Measurements from ENCODE around the gene B9D1. TPM values are rescaled to one million over a fixed set of nuclear protein-coding genes. Genes with fewer than 3 reads are reported as not detected.

Gene B9D1
- total RNA-seq, 2 experiments from 2014 or later = 21.1 to 38.1 TPM

DNA sequence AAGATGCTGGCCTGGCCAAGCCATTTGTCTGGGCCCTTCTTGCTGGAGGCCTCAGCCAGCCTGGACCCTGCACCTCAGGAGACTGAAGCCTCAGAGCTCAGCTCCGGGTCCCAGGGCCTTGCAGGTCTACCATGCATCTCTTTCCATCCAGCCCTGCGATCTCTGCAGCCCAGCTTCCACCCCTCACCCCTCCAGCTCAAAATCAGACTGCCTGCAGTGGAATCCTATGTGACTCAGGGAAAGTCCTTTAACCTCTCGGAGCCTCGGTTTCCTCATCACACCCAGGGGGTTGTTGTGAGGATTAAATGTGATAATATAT is 2.9 kb upstream of the B9D1 start:
- H2AFZ ChIP-seq (ENCODE audit: low read length) = no peak overlapping the region
- no peaks in the 10 kb centered on the region for H3K9me2 ChIP-seq (ENCODE audit: insufficient read depth, low read length)
- no peak for DNase-seq (ENCODE audit: low spot score)
- no peak overlapping the region for H3K4me2 ChIP-seq (ENCODE audit: low read length)
- H4K20me1 ChIP-seq (ENCODE audit: insufficient read depth, low read length) = no peaks in the 10 kb centered on the region
- BruUV-seq (replicated peaks) = no TSS peak
- H3K27ac ChIP-seq (ENCODE audit: low read depth, low read length, poor library complexity, severe bottlenecking) = no peak overlapping the region
- TF ChIP-seq EZH2phosphoT487 (IDR thresholded peaks at IDR 0.05; ENCODE audit: borderline replicate concordance, low read depth, low read length) = no peak
- TF ChIP-seq, protein P1, sequence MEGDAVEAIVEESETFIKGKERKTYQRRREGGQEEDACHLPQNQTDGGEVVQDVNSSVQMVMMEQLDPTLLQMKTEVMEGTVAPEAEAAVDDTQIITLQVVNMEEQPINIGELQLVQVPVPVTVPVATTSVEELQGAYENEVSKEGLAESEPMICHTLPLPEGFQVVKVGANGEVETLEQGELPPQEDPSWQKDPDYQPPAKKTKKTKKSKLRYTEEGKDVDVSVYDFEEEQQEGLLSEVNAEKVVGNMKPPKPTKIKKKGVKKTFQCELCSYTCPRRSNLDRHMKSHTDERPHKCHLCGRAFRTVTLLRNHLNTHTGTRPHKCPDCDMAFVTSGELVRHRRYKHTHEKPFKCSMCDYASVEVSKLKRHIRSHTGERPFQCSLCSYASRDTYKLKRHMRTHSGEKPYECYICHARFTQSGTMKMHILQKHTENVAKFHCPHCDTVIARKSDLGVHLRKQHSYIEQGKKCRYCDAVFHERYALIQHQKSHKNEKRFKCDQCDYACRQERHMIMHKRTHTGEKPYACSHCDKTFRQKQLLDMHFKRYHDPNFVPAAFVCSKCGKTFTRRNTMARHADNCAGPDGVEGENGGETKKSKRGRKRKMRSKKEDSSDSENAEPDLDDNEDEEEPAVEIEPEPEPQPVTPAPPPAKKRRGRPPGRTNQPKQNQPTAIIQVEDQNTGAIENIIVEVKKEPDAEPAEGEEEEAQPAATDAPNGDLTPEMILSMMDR (conservative IDR thresholded peaks at IDR 0.05; ENCODE audit: low read length) = no peak
- H3K9me3 ChIP-seq (ENCODE audit: low read length) = no peaks in the 10 kb centered on the region
- H3K4me3 ChIP-seq (ENCODE audit: low read depth, low read length, poor library complexity, severe bottlenecking) = no peak overlapping the region
- no peaks in the 10 kb centered on the region for H3K36me3 ChIP-seq (ENCODE audit: insufficient read depth, low read length)
- H3K79me2 ChIP-seq (ENCODE audit: insufficient read depth, low read depth, low read length) = peaks cover 3% of the 10 kb centered on the region; the same call in 1 of the 2 replicates
- intact Hi-C loops (cut with micrococcal nuclease; ENCODE audit: unreplicated experiment) = loop anchor here (2.0 kb wide), 1 partner anchor 67 kb away; no protein-coding TSS in a partner anchor
- peaks cover 20% of the 10 kb centered on the region for H3K4me1 ChIP-seq (ENCODE audit: insufficient read depth, low read length, poor library complexity, severe bottlenecking)
- ChIA-PET CTCF (ENCODE audit: unreplicated experiment) (no interaction called here), POLR2A (interaction anchor here (0.7 to 2.1 kb wide), 2 partner anchors 9 to 12 kb away, joined by 3 to 13 read pairs; partner anchors contain the start of gene MAPK7)

DNA sequence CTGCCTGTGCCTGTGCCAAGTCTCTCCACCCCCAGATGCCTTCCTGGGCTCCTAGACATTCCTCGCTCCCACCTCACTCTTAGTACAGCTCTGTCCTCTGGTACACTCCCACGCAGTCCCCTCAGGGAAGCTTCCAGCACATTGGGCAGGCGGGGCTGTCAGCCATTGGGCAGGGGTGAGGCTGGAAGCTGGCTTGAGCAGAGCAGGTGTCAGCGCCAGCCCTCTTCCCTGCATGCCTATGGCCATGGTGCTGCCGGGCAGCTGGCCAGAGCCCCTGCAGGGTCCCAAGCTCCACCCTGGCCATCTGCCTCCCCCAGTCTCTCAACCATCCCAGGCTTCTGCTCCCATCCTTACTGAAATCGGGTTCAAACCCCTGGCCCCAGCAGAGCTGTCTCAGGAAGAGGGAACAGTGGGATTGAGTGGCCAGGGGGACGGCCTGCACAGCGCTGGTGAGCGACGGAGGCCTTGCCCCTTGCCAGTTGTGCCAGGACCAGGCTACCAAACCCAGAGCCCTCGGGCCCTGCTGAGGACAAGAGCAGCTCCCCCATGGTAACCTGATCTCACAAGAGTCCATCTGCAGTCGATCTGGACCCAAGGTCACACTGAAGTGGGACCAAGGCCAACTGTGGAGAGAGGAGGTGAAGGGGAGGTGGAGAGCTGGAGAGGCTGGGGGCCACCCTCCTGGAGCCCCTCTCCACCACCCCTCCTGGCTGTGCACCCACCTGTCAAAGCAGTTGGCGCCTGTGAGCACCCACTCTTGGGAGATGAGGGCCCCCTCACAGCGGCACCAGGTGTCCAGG is 2.4 kb upstream of the B9D1 start:
- peaks cover 16% of the 10 kb centered on the region for H3K4me1 ChIP-seq (ENCODE audit: insufficient read depth, low read length, poor library complexity, severe bottlenecking)
- no TSS peak for BruUV-seq (replicated peaks)
- no peaks in the 10 kb centered on the region for H4K20me1 ChIP-seq (ENCODE audit: insufficient read depth, low read length)
- POLR2A ChIA-PET = interaction anchor here (0.7 to 2.1 kb wide), 2 partner anchors 9 to 13 kb away, joined by 3 to 13 read pairs; partner anchors contain the start of gene MAPK7
- H3K4me2 ChIP-seq (ENCODE audit: low read length) = no peak overlapping the region
- H3K9me2 ChIP-seq (ENCODE audit: insufficient read depth, low read length) = no peaks in the 10 kb centered on the region
- CTCF ChIA-PET (ENCODE audit: unreplicated experiment) = no interaction called here
- H3K27ac ChIP-seq (ENCODE audit: low read depth, low read length, poor library complexity, severe bottlenecking) = no peak overlapping the region
- intact Hi-C loops (cut with micrococcal nuclease; ENCODE audit: unreplicated experiment) = loop anchor here (2.0 to 5.0 kb wide), 3 partner anchors 68 to 142 kb away; no protein-coding TSS in a partner anchor
- DNase-seq (ENCODE audit: low spot score) = no peak
- no peak overlapping the region for H2AFZ ChIP-seq (ENCODE audit: low read length)
- no peak for TF ChIP-seq EZH2phosphoT487 (IDR thresholded peaks at IDR 0.05; ENCODE audit: borderline replicate concordance, low read depth, low read length)
- TF ChIP-seq, protein P1 (conservative IDR thresholded peaks at IDR 0.05; ENCODE audit: low read length) = no peak
- no peaks in the 10 kb centered on the region for H3K36me3 ChIP-seq (ENCODE audit: insufficient read depth, low read length)
- no peak overlapping the region for H3K4me3 ChIP-seq (ENCODE audit: low read depth, low read length, poor library complexity, severe bottlenecking)
- H3K79me2 ChIP-seq (ENCODE audit: insufficient read depth, low read depth, low read length) = peaks cover 3% of the 10 kb centered on the region; the same call in 1 of the 2 replicates
- no peaks in the 10 kb centered on the region for H3K9me3 ChIP-seq (ENCODE audit: low read length)

All from OCI-LY7 (cell line).